SK-N-MC (cell line): ENCODE results near the gene CD300LG.

ENCODE experiments used
- DNase-seq: peaks from one replicate; pipeline ENCODE4 v3.0.0-alpha.2; 2011; ENCODE audit warnings: low read depth, low spot score
- H3K27ac ChIP-seq: fragments of 200-600 bp; sonication (generic); 2 replicates; pipeline ENCODE4 v1.5.1; 2016; ENCODE audit warnings: mixed run types
- H3K36me3 ChIP-seq: fragments of 200-600 bp; sonication (generic); 2 replicates; pipeline ENCODE4 v1.6.1; 2017; ENCODE audit warnings: antibody characterized with exemption, low read length, mixed read lengths; ENCODE audit not compliant: insufficient read depth
- H3K4me3 ChIP-seq: fragments of 200-600 bp; sonication (generic); 2 replicates; pipeline ENCODE4 v1.5.1; 2016
- H3K9ac ChIP-seq: fragments of 200-600 bp; sonication (generic); 2 replicates; pipeline ENCODE4 v1.8.0; 2017; ENCODE audit warnings: mixed run types, mixed read lengths; ENCODE audit not compliant: insufficient read length
- H3K9me3 ChIP-seq: fragments of 200-600 bp; sonication (generic); 2 replicates; pipeline ENCODE4 v1.6.1; 2017; ENCODE audit warnings: low read depth, mild to moderate bottlenecking, antibody characterized with exemption, low read length, moderate library complexity, mixed read lengths
- EZH2 ChIP-seq: fragments of 200-600 bp; sonication (generic); IDR thresholded peaks from one replicate; pipeline ENCODE4 v1.6.1; 2017; ENCODE audit warnings: antibody characterized with exemption
- FOXP2 ChIP-seq: optimal IDR thresholded peaks from 2 replicates; pipeline ENCODE3; 2011; ENCODE audit warnings: mild to moderate bottlenecking, moderate library complexity; ENCODE audit not compliant: insufficient read depth; ENCODE audit errors: extremely low read length, control extremely low read depth
- POLR2AphosphoS5 ChIP-seq: IDR thresholded peaks from 2 replicates; pipeline ENCODE4 v1.6.1; 2012; ENCODE audit warnings: mild to moderate bottlenecking, low read depth, low read length, borderline replicate concordance

Gene CD300LG

DNA sequence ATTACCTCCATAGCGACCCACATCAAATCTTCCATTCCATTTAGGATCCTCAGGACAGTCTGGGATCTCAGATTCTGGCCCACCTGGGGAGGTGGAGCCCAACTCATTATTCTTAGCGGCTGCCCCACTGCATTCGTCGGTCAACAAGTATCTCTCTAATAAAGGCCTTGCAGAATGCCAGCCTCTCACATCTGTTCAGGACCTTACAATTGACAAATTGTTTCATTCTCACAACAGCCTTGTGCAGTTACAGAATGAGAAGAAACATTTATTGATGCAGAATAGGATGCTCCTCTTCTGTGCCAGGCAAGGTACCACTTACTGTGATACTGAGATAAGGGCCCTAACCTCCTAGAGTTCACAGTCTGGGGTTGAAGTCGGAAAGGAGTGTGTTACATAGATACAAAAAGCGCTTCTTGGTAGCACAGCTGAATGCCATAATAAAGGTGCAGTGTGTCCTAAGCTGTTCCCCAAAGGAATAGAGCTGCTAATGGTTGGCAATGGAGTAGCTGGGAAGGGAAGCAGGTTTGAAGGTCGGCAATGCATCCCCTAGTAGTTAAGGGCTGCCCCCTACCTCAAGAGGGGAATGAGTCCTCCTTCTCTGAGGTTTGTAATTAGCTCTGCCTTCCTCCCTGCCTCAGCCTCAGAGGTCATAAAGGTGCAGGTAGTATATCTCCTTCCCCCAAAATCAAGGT lies 62.7 kb downstream of the CD300LG start:
- Histone ChIP-seq H3K9ac (no peak overlapping the region), H3K4me3 (no peak overlapping the region), H3K27ac (no peak overlapping the region), H3K9me3 (no peaks in the 10 kb centered on the region), H3K36me3 (no peaks in the 10 kb centered on the region)
- no peak for DNase-seq
- TF ChIP-seq EZH2 = no peak
- no peak for TF ChIP-seq FOXP2

DNA sequence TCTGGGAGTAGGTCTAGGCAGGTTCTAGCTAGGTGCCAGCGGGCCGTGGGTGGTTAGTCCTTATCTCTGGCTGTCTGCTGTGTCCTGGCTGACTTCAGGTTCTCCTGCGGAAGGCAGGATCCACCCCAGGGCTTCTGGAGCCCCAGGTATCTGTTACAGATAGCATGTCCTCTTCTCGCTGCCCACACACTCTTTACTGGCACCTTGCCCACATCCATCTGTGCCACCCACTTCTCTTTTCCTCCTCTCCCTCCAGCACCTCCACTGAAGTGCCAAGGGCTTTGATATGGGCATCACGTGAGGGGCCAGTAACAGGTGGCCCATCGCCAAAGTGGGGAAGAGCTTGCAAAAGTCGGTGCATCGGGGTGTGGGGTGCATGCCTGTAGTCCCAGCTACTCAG lies 64.9 kb downstream of the CD300LG start:
- Histone ChIP-seq H3K27ac (no peak overlapping the region), H3K4me3 (no peak overlapping the region), H3K36me3 (no peaks in the 10 kb centered on the region), H3K9me3 (no peaks in the 10 kb centered on the region), H3K9ac (no peak overlapping the region)
- no peak for TF ChIP-seq FOXP2
- no peak for TF ChIP-seq EZH2
- TF ChIP-seq POLR2AphosphoS5 = no peak
- no peak for DNase-seq

DNA sequence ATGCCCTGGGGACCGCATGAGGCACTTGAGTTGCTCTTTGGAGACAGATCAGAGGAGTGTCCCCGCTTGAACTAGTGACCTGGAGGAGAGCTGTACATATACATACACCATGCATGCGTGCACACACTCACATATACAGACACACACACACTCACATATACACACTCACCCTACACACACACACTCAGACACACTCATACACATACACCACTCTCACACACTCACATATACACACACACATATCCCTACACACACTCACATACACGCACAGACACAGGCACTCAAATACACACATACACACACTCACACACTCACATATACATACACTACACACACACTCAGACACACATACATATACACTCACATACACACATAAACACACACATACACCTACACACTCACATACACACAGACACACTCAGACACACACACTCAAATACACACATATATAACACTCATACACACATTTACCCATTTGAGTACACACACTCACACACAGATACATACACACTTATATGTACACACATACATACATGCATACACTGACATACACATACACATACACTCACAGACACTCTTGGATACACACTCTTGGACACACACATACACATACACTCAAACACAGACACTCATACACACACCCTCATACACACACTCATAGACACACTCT lies 65.8 kb downstream of the CD300LG start:
- no peaks in the 10 kb centered on the region for H3K9me3 ChIP-seq
- TF ChIP-seq FOXP2 = no peak
- H3K36me3 ChIP-seq = no peaks in the 10 kb centered on the region
- no peak overlapping the region for H3K9ac ChIP-seq
- H3K27ac ChIP-seq = no peak overlapping the region
- H3K4me3 ChIP-seq = no peak overlapping the region
- DNase-seq = no peak
